Suppressor macrophage (primary cell): ENCODE data around the gene THADA.

Experiments used
- DNase-seq, 4 experiments: peaks; one replicate each; pipeline ENCODE4 v3.0.0-alpha.2; 2020 to 2022

The THADA gene

GRCh38 chr2:43412114-43412753 lies 183.6 kb downstream of the THADA start:
- no peak for DNase-seq

GRCh38 chr2:43410055-43410604 lies 185.7 kb downstream of the THADA start:
- no peak for DNase-seq

DNA sequence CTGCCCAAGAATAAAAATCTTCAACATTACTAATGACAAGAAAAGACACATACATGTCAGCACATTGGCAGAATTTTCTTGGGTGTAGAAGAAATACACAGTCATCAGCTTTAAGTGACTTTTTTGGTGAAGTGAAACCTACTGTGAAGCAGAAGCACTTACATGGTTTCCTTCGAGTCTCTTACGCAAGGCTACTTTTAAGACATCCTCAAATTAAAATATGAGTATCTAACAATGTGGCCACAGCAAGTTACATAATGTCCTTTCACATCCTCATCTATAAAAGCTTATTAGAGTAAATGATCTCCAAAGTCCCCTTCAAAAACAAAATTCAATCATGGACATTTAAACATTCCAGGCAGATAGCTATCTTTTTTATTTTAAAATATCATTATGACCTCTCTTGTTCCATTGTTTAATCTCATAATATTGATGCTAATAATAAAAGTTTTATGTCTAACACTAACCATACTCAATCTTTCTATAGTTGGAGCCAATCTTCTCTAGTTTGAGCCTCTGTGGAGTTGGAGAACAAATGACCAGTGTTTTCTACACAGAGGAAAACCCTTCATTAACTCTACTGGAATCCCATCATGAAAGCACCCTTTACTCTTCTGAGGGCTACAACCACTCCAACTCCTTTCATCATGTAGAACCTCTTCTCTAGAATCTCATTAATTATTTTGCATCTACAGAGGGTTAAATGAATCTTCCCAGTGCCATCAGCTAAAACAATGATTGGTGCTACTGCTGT lies 187.3 kb downstream of the THADA start:
- DNase-seq, result peak; percentile 70 to 98 (median 88)

- DNase-seq, result peak in 3 of 4 experiments; percentile 58 to 64 (median 63)
Observed at GRCh38 chr2:43407935-43408334, 187.9 kb downstream of the THADA start.

DNA sequence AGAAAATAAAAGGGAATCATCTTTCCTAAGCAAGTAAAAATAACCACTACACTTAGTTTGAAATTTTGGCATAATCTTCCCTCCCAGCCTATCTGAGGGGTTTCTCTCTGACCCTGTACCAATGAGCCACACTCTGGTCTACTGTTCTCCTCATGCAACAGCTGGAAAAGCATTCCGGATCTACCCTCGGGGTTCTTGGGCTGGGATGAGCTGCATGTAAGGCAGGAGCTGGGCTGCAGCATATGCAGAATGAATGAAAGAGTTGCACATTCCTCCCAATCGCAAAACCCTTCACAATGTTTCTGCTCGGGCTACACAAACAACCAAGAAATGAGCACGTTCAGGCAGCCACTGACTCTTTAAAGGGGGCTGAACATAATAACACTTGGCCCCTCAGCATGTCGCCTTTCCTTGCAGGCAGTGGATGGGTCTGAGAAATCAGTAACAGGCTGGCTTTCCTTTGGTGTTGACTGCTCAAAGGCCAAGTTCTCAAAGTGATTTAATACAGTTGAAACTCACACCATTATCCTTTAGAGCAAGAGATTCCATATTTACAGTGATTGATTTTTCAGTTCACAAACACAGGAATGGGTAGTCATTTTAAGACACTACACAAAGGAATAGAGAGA lies 189.1 kb downstream of the THADA start:
- DNase-seq, result no peak

DNA sequence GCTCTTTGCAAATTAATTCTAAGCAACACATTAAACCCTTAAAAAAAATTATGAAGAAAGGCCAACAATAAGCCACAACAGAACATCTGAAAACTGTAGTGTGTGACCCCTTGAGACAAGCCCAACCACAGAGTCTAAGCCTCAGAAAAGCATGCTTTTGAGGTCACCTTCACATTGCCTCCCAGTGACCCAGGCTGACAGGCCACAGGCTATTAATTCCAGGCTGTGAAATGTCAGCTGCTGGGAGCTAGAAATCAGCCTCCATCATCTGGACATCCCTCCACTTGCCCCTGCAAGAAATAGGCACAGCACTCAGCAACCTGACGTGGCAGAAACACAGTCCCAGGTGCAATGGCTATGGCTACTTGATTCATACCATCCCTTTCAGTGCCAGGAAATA lies 190.0 kb downstream of the THADA start:
- DNase-seq, result no peak

DNA sequence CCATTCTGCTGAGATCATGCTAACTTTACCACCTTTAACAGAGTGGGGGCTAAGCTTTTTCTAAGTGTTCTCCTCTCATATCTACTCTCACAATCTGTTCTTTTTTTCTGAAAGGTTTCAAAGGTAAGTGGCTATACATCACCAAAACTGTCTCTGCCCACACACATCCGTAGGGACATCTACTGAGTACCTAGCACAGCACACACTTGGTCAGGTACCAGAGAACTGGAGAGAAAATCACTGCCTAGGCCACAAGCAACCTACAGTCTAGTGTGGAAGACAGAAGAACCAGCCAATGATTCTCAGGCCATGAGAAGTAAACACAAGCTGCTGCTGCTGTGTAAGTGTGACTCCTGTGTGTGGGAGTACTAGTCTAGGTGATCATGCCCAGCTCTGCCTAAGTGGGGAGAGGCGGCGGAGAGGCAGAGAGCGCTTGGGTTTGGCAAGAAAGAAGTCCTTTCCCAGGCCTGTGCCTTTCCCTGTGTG lies 193.3 kb downstream of the THADA start:
- peak in 2 of 4 experiments; percentile 43 to 44 for DNase-seq

DNA sequence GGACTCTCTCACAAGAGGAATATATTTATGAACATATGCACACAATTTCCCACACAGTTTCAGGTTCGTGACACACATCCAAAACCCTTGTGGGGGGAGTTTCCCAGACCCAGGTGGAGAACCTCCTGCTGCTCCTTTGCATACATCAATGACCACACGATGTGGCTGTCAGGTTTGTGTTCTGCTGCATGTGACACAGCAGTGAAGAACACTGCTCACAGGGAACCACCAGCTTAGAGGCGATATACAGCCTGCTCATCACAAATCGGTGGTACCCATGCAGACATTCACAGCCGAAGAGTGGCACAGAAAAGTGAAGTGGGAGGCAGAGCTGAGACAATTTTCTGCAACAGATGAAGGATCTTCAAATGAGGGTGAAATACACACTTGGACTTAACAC lies 193.8 kb downstream of the THADA start:
- DNase-seq, result no peak

GRCh38 chr2:43400508-43400907 lies 195.3 kb downstream of the THADA start:
- no peak for DNase-seq

- peak in 2 of 4 experiments; percentile 28 to 41 for DNase-seq
Observed at GRCh38 chr2:43399515-43400264, 196.1 kb downstream of the THADA start.

DNA sequence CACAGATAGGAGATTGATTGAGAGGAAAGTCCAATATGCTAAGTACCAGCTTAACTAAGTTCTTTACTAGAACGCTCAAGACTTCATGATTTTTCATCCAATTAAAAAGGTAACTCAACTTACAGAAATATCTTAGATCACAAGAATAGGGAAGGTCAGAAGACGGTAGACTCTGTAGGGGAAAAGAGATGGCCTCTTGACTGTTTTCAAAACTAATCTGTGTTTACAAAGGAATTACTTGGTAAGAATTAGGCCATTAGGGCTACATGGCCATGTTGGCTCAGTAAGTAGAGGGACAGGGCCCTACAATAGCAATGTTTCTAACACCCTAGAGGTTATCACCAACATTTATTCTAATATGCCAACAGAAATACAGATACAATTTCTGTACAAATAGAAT lies 196.7 kb downstream of the THADA start:
- DNase-seq, result no peak

DNA sequence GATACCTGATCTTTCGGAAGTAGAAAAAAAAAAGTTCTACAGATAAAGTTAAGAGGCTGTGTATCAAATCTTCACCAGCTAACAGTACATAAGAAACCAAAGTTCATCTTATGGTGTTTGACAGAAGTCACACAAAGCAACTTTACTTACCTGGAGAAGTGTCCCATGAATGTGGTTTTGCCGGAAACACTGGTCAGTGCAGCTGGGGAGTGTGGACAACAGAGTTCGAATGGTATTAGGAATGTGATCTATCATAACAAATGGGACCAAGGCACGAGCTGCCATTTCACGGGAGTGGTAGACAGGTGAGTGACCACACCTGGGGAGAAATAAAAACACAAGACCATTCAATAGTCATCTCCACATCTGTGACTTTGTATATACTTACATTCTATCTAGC lies 198.0 kb downstream of the THADA start:
- no peak for DNase-seq

DNA sequence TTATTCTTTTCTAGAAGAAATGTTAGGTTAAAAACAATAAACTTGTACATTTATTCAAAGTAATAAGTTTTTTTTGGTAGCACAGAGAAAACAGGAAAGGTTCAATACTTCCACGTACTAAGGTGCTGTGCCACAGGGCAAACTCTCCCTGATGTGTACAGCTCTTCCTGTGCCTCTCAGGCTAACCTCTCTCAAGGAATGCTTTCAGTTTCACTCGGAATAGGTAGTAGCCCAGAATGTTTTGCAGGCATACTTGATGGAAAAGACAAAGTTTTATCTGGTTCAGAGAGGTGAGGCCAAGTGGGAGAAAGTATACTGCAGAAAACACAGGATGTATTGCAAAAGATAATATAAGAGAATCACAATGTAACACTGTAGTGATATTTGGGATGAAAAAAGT lies 198.4 kb downstream of the THADA start:
- DNase-seq, result no peak

DNA sequence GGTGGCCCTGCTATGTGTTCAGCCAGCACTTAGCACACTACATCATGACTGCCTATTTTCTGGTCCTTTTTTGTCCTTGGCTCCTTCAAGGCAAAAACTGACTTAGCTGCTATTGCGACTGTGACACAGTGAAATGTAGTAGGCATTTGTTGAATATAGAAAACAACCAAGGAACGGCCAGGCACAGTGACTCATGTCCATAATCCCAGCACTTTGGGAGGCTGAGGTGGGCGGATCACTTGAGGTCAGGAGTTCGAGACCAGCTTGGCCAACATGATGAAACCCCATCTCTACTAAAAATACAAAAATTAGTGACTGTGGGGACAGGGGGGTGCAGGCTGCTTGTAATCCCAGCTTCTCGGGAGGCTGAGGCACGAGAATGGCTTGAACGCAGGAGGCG lies 199.5 kb downstream of the THADA start:
- peak in 1 of 4 experiments; percentile 21 for DNase-seq

DNA sequence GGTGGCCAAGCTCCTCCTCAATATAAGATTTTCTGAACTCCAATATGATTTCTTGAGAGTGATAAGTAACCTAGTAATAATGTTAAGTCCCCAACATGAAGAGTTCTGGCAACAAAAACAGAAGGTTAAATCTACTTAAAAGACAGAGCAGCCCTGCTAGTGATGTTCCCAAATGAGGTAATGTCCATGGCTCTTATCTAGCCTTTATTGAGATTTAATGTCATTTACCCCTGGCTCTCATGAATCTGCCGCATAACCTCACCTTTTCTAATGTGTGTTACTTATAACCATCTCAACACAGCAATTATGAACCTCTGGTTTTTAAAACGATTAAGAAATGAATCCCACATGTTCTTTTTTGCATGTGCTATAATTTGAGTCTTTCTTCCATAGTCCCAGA lies 201.9 kb downstream of the THADA start:
- no peak for DNase-seq

GRCh38 chr2:43391878-43392215 lies 204.0 kb downstream of the THADA start:
- no peak for DNase-seq

- no peak for DNase-seq
Observed at GRCh38 chr2:43391201-43391877, 204.5 kb downstream of the THADA start.

DNA sequence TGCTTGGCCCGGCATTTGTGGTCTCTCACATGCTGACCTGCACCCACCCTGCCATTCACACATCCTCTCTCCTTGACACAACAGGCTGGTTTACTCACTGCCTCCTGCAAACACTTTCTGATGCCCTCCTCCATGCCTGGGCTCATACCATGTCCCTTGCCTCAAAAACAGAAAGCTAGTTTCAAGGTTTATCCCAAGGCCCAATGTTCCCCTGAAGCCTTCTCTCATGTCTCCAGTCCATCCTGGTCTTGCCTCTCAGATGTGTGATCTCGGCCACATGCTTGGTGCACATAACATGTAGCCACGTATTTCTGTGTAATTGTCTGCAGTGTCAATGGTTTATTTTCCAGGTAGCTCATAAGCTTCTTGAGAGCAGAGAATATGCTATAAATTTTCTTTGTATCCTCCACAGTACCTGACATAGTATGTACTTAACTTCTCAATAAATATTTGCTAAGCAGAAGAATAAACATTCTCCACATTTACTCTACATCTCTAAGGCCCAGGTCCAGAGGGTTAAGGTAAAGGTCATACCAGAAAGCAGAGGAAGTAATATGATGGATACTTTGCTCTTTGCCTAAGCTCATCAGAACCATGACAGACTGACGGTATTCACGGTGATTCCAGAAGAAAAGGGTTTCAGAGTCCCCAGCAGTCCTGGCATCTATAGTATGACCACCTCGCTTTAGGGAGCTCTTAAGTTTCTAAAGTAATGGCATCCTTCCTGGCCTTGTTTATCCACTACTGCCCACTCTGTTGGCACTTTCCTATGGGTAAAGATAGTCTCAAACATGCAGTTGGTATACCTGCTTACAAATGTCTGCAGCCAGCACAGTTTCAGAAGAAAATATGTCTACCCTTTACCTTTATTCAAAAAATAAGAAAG lies 206.0 kb downstream of the THADA start:
- DNase-seq, result no peak

GRCh38 chr2:43388371-43388770 lies 207.5 kb downstream of the THADA start:
- DNase-seq, result no peak

GRCh38 chr2:43387092-43388062 lies 208.5 kb downstream of the THADA start:
- DNase-seq, result no peak
